Uterus (tissue), 4 donors: ENCODE results near the gene OCIAD1. TPM values are rescaled to one million over a fixed set of nuclear protein-coding genes. Genes with fewer than 3 reads are reported as not detected.
"Not testable (repeated sequence)": the region's sequence is repeated elsewhere in the genome, so short reads cannot be mapped to it uniquely, and the experiment has no call there.

ENCODE experiments used
- DNase-seq, 2 donors: peaks; one replicate each; pipeline ENCODE4 v3.0.0-alpha.2; 2019 to 2020
- H3K27ac ChIP-seq, 2 donors: fragments of 200-600 bp; sonication (generic); 1 replicate in 1 of 2; 2 replicates in 1 of 2; pipeline ENCODE4 v1.5.1; 2016 to 2018
- H3K27me3 ChIP-seq, 2 donors: fragments of 200-600 bp; sonication (generic); one replicate each; pipeline ENCODE4 v1.5.1; 2018 to 2019; ENCODE audit warnings: control low read depth in 1 of 2
- H3K36me3 ChIP-seq, 2 donors: fragments of 200-600 bp; sonication (generic); one replicate each; pipeline ENCODE4 v1.5.1; 2019; ENCODE audit warnings: control low read depth in 1 of 2
- H3K4me1 ChIP-seq, 2 donors: fragments of 200-600 bp; sonication (generic); one replicate each; pipeline ENCODE4 v1.5.1; 2018 to 2019; ENCODE audit warnings: control low read depth in 1 of 2
- H3K4me3 ChIP-seq, 2 donors: fragments of 200-600 bp; sonication (generic); 1 replicate in 1 of 2; 2 replicates in 1 of 2; pipeline ENCODE4 v1.5.1; 2018 to 2019; ENCODE audit warnings: mild to moderate bottlenecking in 1 of 2
- H3K9me3 ChIP-seq, 2 donors: fragments of 200-600 bp; sonication (generic); one replicate each; pipeline ENCODE4 v1.5.1; 2019; ENCODE audit warnings: control low read depth in 1 of 2
- POLR2A ChIP-seq, 2 donors: fragments of 450-650 bp; IDR thresholded peaks; one replicate each; pipeline ENCODE4 v1.6.1; 2016; ENCODE audit warnings: antibody characterized with exemption in 2 of 2, mild to moderate bottlenecking in 1 of 2, moderate library complexity in 1 of 2
- intact Hi-C: fragments of 100-400 bp; cut with DNase I; formaldehyde crosslinking; loops from one replicate; pipeline ENCODE4 v1.15.1; 2023; ENCODE audit warnings: low total_unique reads
- total RNA-seq, 4 donors: library from RNA; depleted of rRNA in 3 of 4; stranded (reverse); fragments of >200 nt in 3 of 4; gene quantifications; one replicate each; pipeline versions ENCODE4 v1.1.0 to v1.2.4, GENCODE V29; 2014 to 2023
- TF ChIP-seq, protein P1 (sequence below), 4 experiments: fragments of 200-600 bp in 2 of 4; fragments of 450-650 bp in 2 of 4; sonication (generic) in 2 of 4; IDR thresholded peaks; one replicate each; pipeline ENCODE4 v1.5.1; 2016 to 2019; ENCODE audit warnings: antibody characterized with exemption in 4 of 4, mild to moderate bottlenecking in 2 of 4, moderate library complexity in 1 of 4
- donor health status: DM: yes; HTN: yes; CAD: no.

The OCIAD1 gene
- total RNA-seq, 4 donors from 2014 or later: 127 to 683 (median 166) TPM

DNA sequence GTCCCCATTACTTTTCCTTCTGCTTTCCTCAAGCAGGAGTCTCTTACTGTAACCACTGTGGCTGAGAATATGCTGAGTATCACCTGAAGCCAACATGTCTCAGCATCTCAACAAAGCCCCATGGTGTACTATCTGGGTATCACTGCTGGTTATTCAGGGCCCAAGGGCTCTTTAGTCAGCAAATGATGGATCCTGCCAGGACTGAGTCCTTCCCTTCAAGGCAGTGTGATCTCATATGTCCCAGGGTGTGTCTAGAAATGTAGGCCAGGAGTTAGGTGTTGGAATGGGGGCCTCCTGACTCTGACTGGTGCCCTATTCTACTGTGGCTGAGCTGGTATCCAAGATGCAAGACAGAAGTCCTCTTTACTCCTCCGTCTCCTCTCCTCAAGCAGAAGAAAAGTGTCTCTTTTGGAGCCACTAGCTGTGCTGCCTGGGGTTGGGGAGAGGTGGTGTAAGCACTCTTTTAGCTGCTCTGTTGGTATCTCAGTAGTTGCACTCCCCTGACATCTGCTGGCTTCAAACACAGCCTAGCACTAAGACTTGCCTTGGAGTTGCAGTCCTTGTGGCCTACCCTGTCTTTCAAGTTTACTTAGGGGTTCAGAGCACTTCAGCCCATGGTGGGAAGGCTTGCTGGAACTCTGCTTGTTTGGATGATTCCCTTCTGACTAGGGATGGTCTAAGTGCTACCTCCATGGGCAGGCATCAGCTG lies 47.1 kb downstream of the OCIAD1 start:
- no peaks in the 10 kb centered on the region for H3K36me3 ChIP-seq
- intact Hi-C loops: no loop called here

GRCh38 chr4:48879561-48880442 lies 48.9 kb downstream of the OCIAD1 start:
- TF ChIP-seq, protein P1, sequence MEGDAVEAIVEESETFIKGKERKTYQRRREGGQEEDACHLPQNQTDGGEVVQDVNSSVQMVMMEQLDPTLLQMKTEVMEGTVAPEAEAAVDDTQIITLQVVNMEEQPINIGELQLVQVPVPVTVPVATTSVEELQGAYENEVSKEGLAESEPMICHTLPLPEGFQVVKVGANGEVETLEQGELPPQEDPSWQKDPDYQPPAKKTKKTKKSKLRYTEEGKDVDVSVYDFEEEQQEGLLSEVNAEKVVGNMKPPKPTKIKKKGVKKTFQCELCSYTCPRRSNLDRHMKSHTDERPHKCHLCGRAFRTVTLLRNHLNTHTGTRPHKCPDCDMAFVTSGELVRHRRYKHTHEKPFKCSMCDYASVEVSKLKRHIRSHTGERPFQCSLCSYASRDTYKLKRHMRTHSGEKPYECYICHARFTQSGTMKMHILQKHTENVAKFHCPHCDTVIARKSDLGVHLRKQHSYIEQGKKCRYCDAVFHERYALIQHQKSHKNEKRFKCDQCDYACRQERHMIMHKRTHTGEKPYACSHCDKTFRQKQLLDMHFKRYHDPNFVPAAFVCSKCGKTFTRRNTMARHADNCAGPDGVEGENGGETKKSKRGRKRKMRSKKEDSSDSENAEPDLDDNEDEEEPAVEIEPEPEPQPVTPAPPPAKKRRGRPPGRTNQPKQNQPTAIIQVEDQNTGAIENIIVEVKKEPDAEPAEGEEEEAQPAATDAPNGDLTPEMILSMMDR (IDR thresholded peaks at IDR 0.05): no peak
- no peak for TF ChIP-seq POLR2A (IDR thresholded peaks at IDR 0.05)
- intact Hi-C loops: no loop called here
- Histone ChIP-seq H3K27me3 (no peaks in the 10 kb centered on the region), H3K9me3 (no peaks in the 10 kb centered on the region), H3K4me3 (no peak overlapping the region), H3K4me1 (no peaks in the 10 kb centered on the region), H3K36me3 (no peaks in the 10 kb centered on the region), H3K27ac (no peak overlapping the region)
- DNase-seq: no peak

More for the DNA sequence above, 47.1 kb downstream of the OCIAD1 start:
- Histone ChIP-seq H3K27ac (no peak overlapping the region), H3K9me3 (no peaks in the 10 kb centered on the region), H3K4me1 (no peaks in the 10 kb centered on the region), H3K27me3 (no peaks in the 10 kb centered on the region), H3K4me3 (no peak overlapping the region)
- no peak for DNase-seq
- TF ChIP-seq POLR2A (IDR thresholded peaks at IDR 0.05): no peak
- TF ChIP-seq, protein P1 (IDR thresholded peaks at IDR 0.05): no peak

GRCh38 chr4:48881646-48882045 lies 50.8 kb downstream of the OCIAD1 start:
- DNase-seq, H3K27me3 ChIP-seq, H3K4me3 ChIP-seq, H3K4me1 ChIP-seq, H3K27ac ChIP-seq, H3K36me3 ChIP-seq, H3K9me3 ChIP-seq, intact Hi-C loops: not testable (repeated sequence)

- H3K27ac ChIP-seq, H3K4me3 ChIP-seq, intact Hi-C loops, H3K36me3 ChIP-seq, H3K4me1 ChIP-seq, H3K27me3 ChIP-seq, H3K9me3 ChIP-seq, DNase-seq: not testable (repeated sequence)
These were observed 58.9 kb downstream of the OCIAD1 start for GRCh38 chr4:48889750-48890149.

DNA sequence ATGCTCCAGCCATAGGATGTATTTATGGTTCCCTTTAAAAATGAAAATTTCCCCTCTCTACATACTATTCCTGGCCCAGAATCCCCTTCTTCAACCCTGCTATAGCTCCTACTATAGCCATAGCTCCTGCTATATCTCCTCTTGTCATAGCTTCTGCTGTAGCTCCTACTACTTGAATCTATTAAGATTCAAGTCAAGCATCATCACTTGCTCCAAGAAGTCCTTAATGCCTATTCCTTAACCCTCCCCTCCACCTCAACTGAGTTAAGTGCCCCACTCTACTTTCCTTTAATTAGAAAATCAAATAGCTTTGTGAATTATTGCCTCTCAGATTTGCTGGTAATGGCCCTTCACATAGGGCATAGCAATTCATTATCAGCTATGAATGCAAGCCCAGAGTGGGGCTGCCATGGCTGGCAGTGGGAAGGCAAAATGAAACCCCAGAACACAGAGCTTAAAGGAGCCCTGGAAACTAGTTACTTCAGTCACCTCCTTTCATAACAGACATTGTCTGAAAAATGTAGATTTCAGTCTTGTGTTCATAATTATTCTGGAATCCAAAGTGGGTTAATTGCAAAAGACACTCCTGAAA lies 60.2 kb downstream of the OCIAD1 start:
- H3K4me3 ChIP-seq: no peak overlapping the region
- H3K36me3 ChIP-seq: no peaks in the 10 kb centered on the region
- no peaks in the 10 kb centered on the region for H3K4me1 ChIP-seq
- no peak for DNase-seq
- intact Hi-C loops: no loop called here
- H3K27me3 ChIP-seq: no peaks in the 10 kb centered on the region
- H3K27ac ChIP-seq: no peak overlapping the region
- no peaks in the 10 kb centered on the region for H3K9me3 ChIP-seq
- TF ChIP-seq, protein P1 (IDR thresholded peaks at IDR 0.05): no peak
- no peak for TF ChIP-seq POLR2A (IDR thresholded peaks at IDR 0.05)

DNA sequence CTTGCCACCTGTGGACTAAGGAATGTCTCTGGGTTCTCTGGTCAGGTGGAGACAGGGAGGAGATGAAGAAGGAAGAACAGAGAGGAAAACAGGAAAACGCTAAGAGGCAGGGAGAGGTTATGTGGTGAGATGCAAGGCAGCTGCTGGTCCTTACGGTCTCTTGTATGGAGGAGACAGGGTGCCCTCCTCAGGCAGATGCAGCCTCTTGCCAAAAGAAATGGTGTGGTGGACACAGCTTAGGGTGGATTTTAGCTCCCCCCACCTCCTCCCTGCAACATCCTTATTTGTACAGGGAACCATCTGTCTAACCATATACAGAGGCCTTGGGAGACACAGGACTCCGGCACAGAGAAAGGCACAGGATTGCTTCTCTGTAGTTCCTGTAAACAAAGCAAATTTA lies 66.0 kb downstream of the OCIAD1 start:
- Histone ChIP-seq H3K27me3 (no peaks in the 10 kb centered on the region), H3K9me3 (no peaks in the 10 kb centered on the region), H3K27ac (no peak overlapping the region), H3K4me3 (no peak overlapping the region), H3K36me3 (no peaks in the 10 kb centered on the region), H3K4me1 (no peaks in the 10 kb centered on the region)
- intact Hi-C loops: no loop called here
- TF ChIP-seq POLR2A (IDR thresholded peaks at IDR 0.05): no peak
- TF ChIP-seq, protein P1 (IDR thresholded peaks at IDR 0.05): no peak
- DNase-seq: no peak
